Measurements from ENCODE around the gene TMEFF1.

DNA sequence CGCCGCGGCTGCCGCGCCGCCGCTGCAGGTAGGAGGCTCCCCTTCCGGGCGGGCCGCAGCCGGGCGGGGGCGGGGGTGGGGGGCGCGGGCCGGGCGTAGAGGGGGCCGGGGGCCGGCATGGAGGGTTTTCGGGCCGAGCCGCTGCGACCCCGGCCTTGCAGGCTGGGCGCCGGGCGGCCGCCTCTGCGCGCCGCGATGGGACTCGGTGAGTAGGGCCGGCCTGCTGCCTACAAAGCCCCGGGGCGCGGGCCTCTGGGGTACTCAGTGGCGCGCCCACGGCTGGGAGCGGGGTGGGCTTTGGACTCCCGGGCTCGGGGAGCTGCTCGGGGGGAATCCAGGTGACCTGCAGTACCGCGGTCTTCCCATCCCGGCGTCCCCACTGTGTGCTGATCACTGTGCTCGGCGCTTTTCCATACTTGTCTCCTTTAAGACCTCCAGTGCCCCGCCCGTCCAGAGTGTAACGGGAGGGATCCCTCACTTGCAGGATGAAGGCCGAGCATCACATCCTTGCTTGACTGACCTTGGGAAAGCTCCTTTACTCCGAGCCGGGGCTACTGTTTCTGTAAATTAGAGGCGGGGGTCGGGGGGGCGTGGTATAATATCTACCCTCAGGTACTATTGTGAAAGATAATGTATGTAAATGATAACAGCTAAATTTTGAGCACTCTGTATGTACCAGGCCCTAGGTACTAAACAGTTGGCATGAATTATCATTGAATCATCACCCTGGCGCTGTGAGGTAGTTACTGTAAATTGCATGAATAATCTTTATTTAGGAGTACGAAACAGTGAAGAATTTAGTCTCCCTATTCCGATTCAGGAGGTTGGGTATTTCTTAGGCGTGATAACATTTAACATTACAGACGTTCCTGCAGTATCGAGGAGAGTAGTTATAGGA, 45.3 kb upstream of the TMEFF1 start:
- TF ChIP-seq, protein P1, sequence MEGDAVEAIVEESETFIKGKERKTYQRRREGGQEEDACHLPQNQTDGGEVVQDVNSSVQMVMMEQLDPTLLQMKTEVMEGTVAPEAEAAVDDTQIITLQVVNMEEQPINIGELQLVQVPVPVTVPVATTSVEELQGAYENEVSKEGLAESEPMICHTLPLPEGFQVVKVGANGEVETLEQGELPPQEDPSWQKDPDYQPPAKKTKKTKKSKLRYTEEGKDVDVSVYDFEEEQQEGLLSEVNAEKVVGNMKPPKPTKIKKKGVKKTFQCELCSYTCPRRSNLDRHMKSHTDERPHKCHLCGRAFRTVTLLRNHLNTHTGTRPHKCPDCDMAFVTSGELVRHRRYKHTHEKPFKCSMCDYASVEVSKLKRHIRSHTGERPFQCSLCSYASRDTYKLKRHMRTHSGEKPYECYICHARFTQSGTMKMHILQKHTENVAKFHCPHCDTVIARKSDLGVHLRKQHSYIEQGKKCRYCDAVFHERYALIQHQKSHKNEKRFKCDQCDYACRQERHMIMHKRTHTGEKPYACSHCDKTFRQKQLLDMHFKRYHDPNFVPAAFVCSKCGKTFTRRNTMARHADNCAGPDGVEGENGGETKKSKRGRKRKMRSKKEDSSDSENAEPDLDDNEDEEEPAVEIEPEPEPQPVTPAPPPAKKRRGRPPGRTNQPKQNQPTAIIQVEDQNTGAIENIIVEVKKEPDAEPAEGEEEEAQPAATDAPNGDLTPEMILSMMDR (IDR thresholded peaks at IDR 0.05), result no peak
- no peak for TF ChIP-seq POLR2AphosphoS5 (IDR thresholded peaks at IDR 0.05)

Measured in prostate gland (tissue), 2 donors.